VCaP (cell line): Measurements from ENCODE around the gene MAGEA2B.
"Not testable (repeated sequence)": the region's sequence is repeated elsewhere in the genome, so short reads cannot be mapped to it uniquely, and the experiment has no call there.

Experiments
- H3K27ac ChIP-seq: fragments of 450-650 bp; 2 replicates; pipeline ENCODE4 v1.5.1; 2017
- TF ChIP-seq, protein P1 (sequence below): fragments of 450-650 bp; conservative IDR thresholded peaks from 2 replicates; pipeline ENCODE4 v1.5.1; 2017; ENCODE audit warnings: mild to moderate bottlenecking, moderate library complexity

Gene MAGEA2B

DNA sequence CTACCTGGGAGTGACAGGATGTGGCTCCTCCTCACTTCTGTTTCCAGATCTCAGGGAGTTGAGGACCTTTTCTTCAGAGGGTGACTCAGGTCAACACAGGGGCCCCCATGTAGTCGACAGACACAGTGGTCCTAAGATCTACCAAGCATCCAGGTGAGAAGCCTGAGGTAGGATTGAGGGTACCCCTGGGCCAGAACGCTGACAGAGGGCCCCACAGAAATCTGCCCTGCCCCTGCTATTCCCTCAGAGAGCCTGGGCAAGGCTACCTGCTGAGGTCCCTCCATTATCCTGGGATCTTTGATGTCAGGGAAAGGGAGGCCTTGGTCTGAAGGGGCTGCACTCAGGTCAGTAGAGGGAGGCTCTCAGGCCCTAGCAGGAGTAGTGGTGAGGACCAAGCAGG, 20.7 kb downstream of the MAGEA2B start:
- TF ChIP-seq, protein P1, sequence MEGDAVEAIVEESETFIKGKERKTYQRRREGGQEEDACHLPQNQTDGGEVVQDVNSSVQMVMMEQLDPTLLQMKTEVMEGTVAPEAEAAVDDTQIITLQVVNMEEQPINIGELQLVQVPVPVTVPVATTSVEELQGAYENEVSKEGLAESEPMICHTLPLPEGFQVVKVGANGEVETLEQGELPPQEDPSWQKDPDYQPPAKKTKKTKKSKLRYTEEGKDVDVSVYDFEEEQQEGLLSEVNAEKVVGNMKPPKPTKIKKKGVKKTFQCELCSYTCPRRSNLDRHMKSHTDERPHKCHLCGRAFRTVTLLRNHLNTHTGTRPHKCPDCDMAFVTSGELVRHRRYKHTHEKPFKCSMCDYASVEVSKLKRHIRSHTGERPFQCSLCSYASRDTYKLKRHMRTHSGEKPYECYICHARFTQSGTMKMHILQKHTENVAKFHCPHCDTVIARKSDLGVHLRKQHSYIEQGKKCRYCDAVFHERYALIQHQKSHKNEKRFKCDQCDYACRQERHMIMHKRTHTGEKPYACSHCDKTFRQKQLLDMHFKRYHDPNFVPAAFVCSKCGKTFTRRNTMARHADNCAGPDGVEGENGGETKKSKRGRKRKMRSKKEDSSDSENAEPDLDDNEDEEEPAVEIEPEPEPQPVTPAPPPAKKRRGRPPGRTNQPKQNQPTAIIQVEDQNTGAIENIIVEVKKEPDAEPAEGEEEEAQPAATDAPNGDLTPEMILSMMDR: no peak
- H3K27ac ChIP-seq: no peak overlapping the region

DNA sequence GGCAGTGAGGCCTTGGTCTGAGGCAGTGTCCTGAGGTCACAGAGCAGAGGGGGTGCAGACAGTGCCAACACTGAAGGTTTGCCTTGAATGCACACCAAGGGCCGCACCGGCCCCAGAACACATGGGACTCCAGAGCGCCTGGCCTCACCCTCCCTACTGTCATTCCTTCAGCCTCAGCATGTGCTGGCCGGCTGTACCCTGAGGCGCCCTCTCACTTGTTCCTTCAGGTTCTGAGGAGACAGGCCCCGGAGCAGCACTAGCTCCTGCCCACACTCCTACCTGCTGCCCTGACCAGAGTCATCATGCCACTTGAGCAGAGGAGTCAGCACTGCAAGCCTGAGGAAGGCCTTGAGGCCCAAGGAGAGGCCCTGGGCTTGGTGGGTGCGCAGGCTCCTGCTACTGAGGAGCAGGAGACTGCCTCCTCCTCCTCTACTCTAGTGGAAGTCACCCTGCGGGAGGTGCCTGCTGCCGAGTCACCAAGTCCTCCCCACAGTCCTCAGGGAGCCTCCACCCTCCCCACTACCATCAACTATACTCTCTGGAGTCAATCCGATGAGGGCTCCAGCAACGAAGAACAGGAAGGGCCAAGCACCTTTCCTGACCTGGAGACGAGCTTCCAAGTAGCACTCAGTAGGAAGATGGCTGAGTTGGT, 21.6 kb downstream of the MAGEA2B start:
- TF ChIP-seq, protein P1: no peak
- no peak overlapping the region for H3K27ac ChIP-seq

DNA sequence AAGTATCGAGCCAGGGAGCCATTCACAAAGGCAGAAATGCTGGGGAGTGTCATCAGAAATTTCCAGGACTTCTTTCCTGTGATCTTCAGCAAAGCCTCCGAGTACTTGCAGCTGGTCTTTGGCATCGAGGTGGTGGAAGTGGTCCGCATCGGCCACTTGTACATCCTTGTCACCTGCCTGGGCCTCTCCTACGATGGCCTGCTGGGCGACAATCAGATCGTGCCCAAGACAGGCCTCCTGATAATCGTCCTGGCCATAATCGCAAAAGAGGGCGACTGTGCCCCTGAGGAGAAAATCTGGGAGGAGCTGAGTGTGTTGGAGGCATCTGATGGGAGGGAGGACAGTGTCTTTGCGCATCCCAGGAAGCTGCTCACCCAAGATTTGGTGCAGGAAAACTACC, 22.1 kb downstream of the MAGEA2B start:
- not testable (repeated sequence) for H3K27ac ChIP-seq

DNA sequence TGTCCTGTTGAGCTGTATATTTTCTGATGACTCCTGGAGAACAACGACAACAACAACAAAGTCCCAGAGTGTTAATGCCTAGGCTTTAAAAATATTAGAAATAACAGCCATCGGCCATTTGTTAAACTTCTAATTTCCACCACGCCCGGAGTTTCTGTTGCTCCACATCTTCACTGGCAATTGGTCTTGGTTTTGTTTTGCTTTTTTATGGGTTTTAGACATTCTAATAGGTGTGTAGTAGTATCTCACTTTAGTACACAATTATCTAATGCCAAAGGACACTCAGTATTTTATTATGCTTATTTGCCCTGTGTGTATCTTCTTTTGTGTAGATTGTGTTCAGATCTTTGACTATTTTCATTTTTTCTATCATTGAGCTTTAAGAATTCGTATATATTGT, 24.1 kb downstream of the MAGEA2B start:
- TF ChIP-seq, protein P1: no peak
- H3K27ac ChIP-seq: no peak overlapping the region

DNA sequence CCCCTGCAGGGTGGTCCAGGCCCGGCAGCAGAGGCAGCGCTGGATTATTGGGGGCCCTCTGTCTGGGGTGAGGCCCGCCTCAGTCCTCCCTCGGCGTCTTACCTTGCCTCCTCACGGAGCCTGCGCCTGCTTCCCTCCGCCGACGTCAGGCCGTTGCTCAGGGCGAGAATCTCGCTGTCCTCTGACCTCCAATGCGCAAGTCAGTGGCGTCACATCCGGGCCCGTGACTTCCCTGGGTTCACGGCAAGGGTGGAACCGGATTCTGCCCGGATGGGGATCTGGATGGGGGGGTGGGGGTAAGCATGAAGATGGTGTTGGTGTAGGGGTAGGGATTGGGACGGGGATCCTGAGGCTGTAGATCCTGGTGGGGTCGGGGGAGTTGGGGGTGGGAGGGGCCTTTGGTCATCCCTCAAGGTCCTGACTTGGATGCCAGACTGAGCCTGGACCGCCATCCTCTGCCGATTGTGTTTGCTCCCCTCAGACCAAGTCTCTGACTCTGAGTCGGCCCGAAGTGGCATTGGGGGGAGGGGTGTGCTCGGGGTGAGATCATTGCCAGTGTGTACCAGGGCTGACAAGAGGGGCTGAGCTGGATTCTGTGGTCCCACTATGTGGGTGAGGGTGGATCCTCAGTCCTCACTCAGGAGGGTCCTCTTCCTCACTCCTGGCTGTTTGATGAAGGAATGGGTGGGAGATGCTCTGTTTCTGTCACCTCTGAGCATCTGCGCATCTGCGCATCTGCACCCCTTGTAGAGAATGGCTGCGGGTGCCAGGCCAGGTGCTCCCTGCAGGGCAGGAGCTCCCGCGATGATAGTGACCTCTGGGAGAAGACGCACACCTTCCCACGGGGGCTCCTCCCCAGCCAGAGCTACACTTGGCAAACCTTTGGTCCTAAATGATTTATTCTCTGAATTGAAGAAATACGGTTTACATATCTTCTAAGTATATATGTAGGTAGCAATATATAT, 39.5 kb downstream of the MAGEA2B start, which contains the start of gene MAGEA2:
Gene MAGEA2, minus strand, starts transcription at position 157 of the 965 bp plus-strand sequence. CDS start 2,479 bp downstream, outside the sequence.
- H3K27ac ChIP-seq: not testable (repeated sequence)

DNA sequence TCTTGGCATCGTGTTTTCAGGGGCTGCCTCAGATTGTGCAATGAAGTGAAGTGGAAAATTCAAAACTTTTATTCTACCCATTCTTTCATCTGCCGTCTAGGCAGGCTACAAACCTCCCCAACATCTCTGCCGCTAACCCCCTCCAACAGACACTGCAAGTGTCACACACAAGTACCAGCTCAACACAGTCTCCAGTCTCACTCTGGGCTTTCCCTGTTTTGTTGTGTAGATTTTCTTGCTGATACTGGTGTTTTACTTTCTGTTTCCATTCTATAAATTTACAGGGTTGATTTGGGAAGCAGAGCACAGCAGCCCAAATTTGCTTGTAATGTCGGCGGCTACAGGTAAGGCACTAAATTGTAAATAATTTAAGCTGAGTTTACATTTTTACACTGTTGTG, 40.4 kb downstream of the MAGEA2B start:
- not testable (repeated sequence) for H3K27ac ChIP-seq

DNA sequence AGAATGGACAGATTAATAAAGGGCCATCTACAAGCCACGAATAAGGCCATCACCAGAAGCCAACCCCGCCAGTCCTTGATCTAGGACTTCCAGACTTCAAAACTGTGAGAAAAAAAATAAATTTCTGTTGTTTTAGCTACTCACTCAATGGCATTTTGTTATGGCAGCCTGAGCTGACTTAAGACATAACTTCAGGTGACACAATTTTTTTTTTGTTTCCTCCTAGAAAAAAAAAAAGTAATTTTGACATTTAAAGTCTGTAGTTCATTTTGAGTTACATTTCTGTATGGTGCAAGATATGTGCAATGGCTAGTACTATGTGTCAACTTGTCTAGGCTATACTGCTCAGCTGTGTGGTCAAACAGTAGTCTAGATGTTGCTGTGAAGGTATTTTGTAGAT, 44.5 kb downstream of the MAGEA2B start, which contains the start of gene CSAG3:
Gene CSAG3, plus strand, starts transcription at position 301 of the 400 bp plus-strand sequence.
- H3K27ac ChIP-seq: not testable (repeated sequence)

DNA sequence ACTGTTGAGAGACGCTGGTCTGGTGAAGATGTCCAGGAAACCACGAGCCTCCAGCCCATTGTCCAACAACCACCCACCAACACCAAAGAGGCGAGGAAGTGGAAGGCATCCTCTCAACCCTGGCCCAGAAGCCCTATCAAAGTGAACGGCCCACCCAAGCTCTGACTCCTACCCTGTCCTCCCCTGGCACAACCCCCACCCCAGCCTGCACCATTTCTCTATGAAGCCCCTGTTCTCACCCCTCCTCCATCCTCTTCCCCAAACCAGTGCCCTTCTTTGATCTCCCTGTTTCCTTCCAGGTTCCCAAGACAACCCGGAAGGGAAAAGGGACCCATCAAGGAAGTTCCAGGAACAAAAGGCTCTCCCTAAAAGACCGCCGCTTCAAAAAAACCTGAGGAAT, 45.1 kb downstream of the MAGEA2B start:
- H3K27ac ChIP-seq: not testable (repeated sequence)

DNA sequence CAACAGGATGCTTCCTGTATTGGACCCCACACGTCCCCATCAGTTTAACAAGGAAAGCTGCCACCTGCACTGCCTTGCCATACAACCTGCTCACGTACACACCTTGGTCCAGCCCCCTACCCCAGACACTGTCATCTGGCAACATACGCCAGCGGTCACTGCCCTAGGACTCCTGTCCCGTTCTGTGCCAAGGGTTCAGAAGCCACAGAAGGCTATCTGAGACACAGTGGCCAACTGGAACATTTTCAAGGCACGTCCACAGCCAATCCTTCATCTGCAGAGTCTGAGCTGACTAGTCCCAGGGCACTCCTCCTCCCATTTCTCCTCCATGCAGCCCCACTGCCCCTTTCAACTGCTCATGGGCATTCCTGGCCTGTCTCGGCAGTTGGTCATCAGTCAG, 47.2 kb downstream of the MAGEA2B start:
- H3K27ac ChIP-seq: not testable (repeated sequence)

DNA sequence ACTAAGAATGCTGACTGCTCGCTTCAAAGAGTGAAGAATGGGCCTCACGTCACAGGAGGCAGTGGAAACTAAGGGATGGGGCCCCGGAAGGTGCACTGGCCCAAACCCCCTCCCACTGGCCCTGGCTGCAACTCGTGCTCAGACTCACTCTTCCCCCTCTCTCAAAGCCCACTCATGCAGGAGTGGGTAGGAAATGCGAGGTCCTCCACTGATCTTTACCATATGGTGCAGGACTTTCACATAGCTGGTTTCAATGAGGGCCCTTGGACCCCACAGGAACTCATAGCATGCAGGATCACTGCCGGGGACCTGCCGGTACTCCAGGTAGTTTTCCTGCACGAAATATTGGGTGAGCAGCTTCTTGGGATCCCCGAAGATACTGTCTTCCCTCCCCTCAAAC, 52.1 kb downstream of the MAGEA2B start:
- not testable (repeated sequence) for H3K27ac ChIP-seq
